Measurements from ENCODE around the gene PRSS48.
"Not testable (repeated sequence)": the region's sequence is repeated elsewhere in the genome, so short reads cannot be mapped to it uniquely, and the experiment has no call there.

The PRSS48 gene

GRCh38 chr4:151318307-151319006 lies 41.5 kb downstream of the PRSS48 start:
- DNase-seq (ENCODE audit: low spot score) = no peak

GRCh38 chr4:151319490-151319889 lies 42.5 kb downstream of the PRSS48 start:
- DNase-seq (ENCODE audit: low spot score) = no peak

- DNase-seq (ENCODE audit: low spot score) = no peak
These were observed 44.6 kb downstream of the PRSS48 start for GRCh38 chr4:151321586-151321985.

GRCh38 chr4:151322161-151322560 lies 45.2 kb downstream of the PRSS48 start:
- not testable (repeated sequence) for DNase-seq (ENCODE audit: low spot score)

GRCh38 chr4:151322570-151322969 lies 45.6 kb downstream of the PRSS48 start:
- DNase-seq (ENCODE audit: low spot score) = no peak

GRCh38 chr4:151323667-151324066 lies 46.7 kb downstream of the PRSS48 start:
- DNase-seq (ENCODE audit: low spot score) = no peak

- no peak for DNase-seq (ENCODE audit: low spot score)
These were observed 47.3 kb downstream of the PRSS48 start for GRCh38 chr4:151324124-151324751.

GRCh38 chr4:151324752-151325110 lies 47.8 kb downstream of the PRSS48 start:
- peak; percentile 70 for DNase-seq (ENCODE audit: low spot score)

GRCh38 chr4:151325111-151325948 lies 48.4 kb downstream of the PRSS48 start, which contains the start of gene SH3D19:
TSS of gene SH3D19 (minus strand) at chr4:151325605. CDS start at chr4:151325352, 253 bp downstream.
- peak; percentile 58 for DNase-seq (ENCODE audit: low spot score)

GRCh38 chr4:151325949-151326246 lies 48.9 kb downstream of the PRSS48 start:
- DNase-seq (ENCODE audit: low spot score) = no peak

- DNase-seq (ENCODE audit: low spot score) = no peak
These were observed 52.5 kb downstream of the PRSS48 start for GRCh38 chr4:151329217-151330007.

- no peak for DNase-seq (ENCODE audit: low spot score)
These were observed 54.5 kb downstream of the PRSS48 start for GRCh38 chr4:151331276-151332042.

GRCh38 chr4:151339467-151339866 lies 62.5 kb downstream of the PRSS48 start:
- no peak for DNase-seq (ENCODE audit: low spot score)

- no peak for DNase-seq (ENCODE audit: low spot score)
These were observed 63.9 kb downstream of the PRSS48 start for GRCh38 chr4:151340751-151341385.
